WTC11 (cell line): Measurements from ENCODE around the gene SMARCAD1. TPM values are rescaled to one million over a fixed set of nuclear protein-coding genes. Genes with fewer than 3 reads are reported as not detected.

ENCODE experiments used
- ATAC-seq: fragments of 200-7000 bp; cut with Tn5 transposase; 2 replicates; pipeline ENCODE4 v1.10.0; 2021; ENCODE audit warnings: mild to moderate bottlenecking, moderate library complexity
- CTCF ChIA-PET: fragments of 300-600 bp; sonication (Branson Sonifier 250); formaldehyde crosslinking; loops from one replicate; lab custom pipeline; 2021; ENCODE audit warnings: antibody characterized with exemption; lab: Charles Lee
- POLR2A ChIA-PET: fragments of 350-600 bp; sonication (Branson Sonifier 250); formaldehyde crosslinking; loops from one replicate; lab custom pipeline; 2021; ENCODE audit warnings: antibody characterized with exemption; lab: Charles Lee
- DNase-seq: peaks from one replicate; pipeline ENCODE4 v3.0.0; 2021; ENCODE audit warnings: low spot score
- H3K27ac Mint-ChIP-seq: 2 replicates; pipeline ENCODE4 v1.8.0; 2021; ENCODE audit warnings: mixed read lengths
- H3K27me3 Mint-ChIP-seq: 2 replicates; pipeline ENCODE4 v1.8.0; 2021; ENCODE audit warnings: low read depth, mild to moderate bottlenecking, moderate library complexity, mixed read lengths
- H3K36me3 Mint-ChIP-seq: 2 replicates; pipeline ENCODE4 v1.8.0; 2021; ENCODE audit warnings: mixed read lengths
- H3K4me1 Mint-ChIP-seq: 2 replicates; pipeline ENCODE4 v1.8.0; 2022; ENCODE audit warnings: mixed read lengths
- H3K4me3 Mint-ChIP-seq: 2 replicates; pipeline ENCODE4 v1.8.0; 2021; ENCODE audit warnings: mild to moderate bottlenecking, moderate library complexity, mixed read lengths
- H3K9me3 Mint-ChIP-seq: 2 replicates; pipeline ENCODE4 v1.8.0; 2021; ENCODE audit warnings: mixed read lengths
- ARID4B ChIP-seq: sonication (generic); formaldehyde crosslinking; IDR thresholded peaks from 2 replicates; pipeline ENCODE4 v1.8.0; 2023; ENCODE audit warnings: missing genetic modification reagents, mild to moderate bottlenecking, borderline replicate concordance
- ATF2 ChIP-seq: sonication (generic); formaldehyde crosslinking; IDR thresholded peaks from 2 replicates; pipeline ENCODE4 v1.8.1; 2022; ENCODE audit warnings: low read depth, missing genetic modification reagents, borderline replicate concordance
- ATF6 ChIP-seq: sonication (generic); formaldehyde crosslinking; IDR thresholded peaks from 2 replicates; pipeline ENCODE4 v1.8.1; 2023; ENCODE audit warnings: mild to moderate bottlenecking, missing genetic modification reagents
- E2F5 ChIP-seq: sonication (generic); formaldehyde crosslinking; IDR thresholded peaks from 2 replicates; pipeline ENCODE4 v1.8.1; 2022; ENCODE audit warnings: mild to moderate bottlenecking, moderate library complexity, missing genetic modification reagents
- GABPB1 ChIP-seq: sonication (generic); formaldehyde crosslinking; IDR thresholded peaks from 2 replicates; pipeline ENCODE4 v1.8.1; 2023; ENCODE audit warnings: mild to moderate bottlenecking, missing genetic modification reagents
- JAZF1 ChIP-seq: fragments of 250-450 bp; sonication (Bioruptor Pico); IDR thresholded peaks from 2 replicates; pipeline ENCODE4 v1.9.0; 2021; ENCODE audit warnings: moderate library complexity, mild to moderate bottlenecking, inconsistent platforms
- JUN ChIP-seq: sonication (generic); formaldehyde crosslinking; IDR thresholded peaks from 2 replicates; pipeline ENCODE4 v1.8.0; 2023; ENCODE audit warnings: mild to moderate bottlenecking, missing genetic modification reagents
- MYBL2 ChIP-seq: sonication (generic); formaldehyde crosslinking; IDR thresholded peaks from 2 replicates; pipeline ENCODE4 v1.8.1; 2023; ENCODE audit warnings: mild to moderate bottlenecking, moderate library complexity, missing genetic modification reagents
- OVOL2 ChIP-seq: fragments of 250-450 bp; sonication (Bioruptor Pico); IDR thresholded peaks from 2 replicates; pipeline ENCODE4 v1.9.0; 2021; ENCODE audit warnings: mild to moderate bottlenecking, borderline replicate concordance
- SMAD4 ChIP-seq: sonication (generic); formaldehyde crosslinking; IDR thresholded peaks from 2 replicates; pipeline ENCODE4 v1.8.0; 2022; ENCODE audit warnings: mild to moderate bottlenecking, missing genetic modification reagents
- SP1 ChIP-seq: sonication (generic); formaldehyde crosslinking; conservative IDR thresholded peaks from 2 replicates; pipeline ENCODE4 v1.8.1; 2022; ENCODE audit warnings: missing genetic modification reagents
- STAT6 ChIP-seq: sonication (generic); formaldehyde crosslinking; conservative IDR thresholded peaks from 2 replicates; pipeline ENCODE4 v1.8.1; 2023; ENCODE audit warnings: mild to moderate bottlenecking, low read depth, missing genetic modification reagents, moderate library complexity
- TEAD4 ChIP-seq: sonication (generic); formaldehyde crosslinking; IDR thresholded peaks from 2 replicates; pipeline ENCODE4 v1.8.0; 2022; ENCODE audit warnings: mild to moderate bottlenecking, missing genetic modification reagents
- USF1 ChIP-seq: sonication (generic); formaldehyde crosslinking; IDR thresholded peaks from 2 replicates; pipeline ENCODE4 v1.8.0; 2022; ENCODE audit warnings: mild to moderate bottlenecking, missing genetic modification reagents
- ZNF219 ChIP-seq: sonication (generic); formaldehyde crosslinking; IDR thresholded peaks from 2 replicates; pipeline ENCODE4 v1.8.0; 2023; ENCODE audit warnings: missing genetic modification reagents, mild to moderate bottlenecking, borderline replicate concordance
- ZNF263 ChIP-seq: sonication (generic); formaldehyde crosslinking; IDR thresholded peaks from 2 replicates; pipeline ENCODE4 v1.8.1; 2022; ENCODE audit warnings: low read depth, mild to moderate bottlenecking, moderate library complexity, missing genetic modification reagents
- ZNF281 ChIP-seq: sonication (generic); formaldehyde crosslinking; IDR thresholded peaks from 2 replicates; pipeline ENCODE4 v1.8.0; 2023; ENCODE audit warnings: mild to moderate bottlenecking, missing genetic modification reagents
- ZNF512 ChIP-seq: sonication (generic); formaldehyde crosslinking; IDR thresholded peaks from 2 replicates; pipeline ENCODE4 v1.8.1; 2022; ENCODE audit warnings: missing genetic modification reagents, borderline replicate concordance
- total RNA-seq: library from RNA; stranded (reverse); gene quantifications from 3 replicates; pipeline ENCODE4 v1.2.3, GENCODE V29; 2021

Gene SMARCAD1
- total RNA-seq, 1 experiment from 2014 or later: 48.9 TPM

- TF ChIP-seq ZNF281 (CRISPR knock-in tag) (no peak), TEAD4 (no peak), USF1 (CRISPR knock-in tag) (no peak), ZNF263 (CRISPR knock-in tag) (no peak), ATF2 (CRISPR knock-in tag) (no peak), GABPB1 (CRISPR knock-in tag) (no peak), E2F5 (CRISPR knock-in tag) (no peak), ARID4B (no peak)
Measured at GRCh38 chr4:94302191-94302590, 94.5 kb downstream of the SMARCAD1 start (continued).

- Mint-ChIP-seq H3K4me1 (peaks cover 7% of the 10 kb centered on the region), H3K27ac (no peak overlapping the region), H3K9me3 (no peaks in the 10 kb centered on the region), H3K36me3 (no peaks in the 10 kb centered on the region), H3K4me3 (no peak overlapping the region), H3K27me3 (no peaks in the 10 kb centered on the region)
- ATAC-seq (peak; percentile 63; the same call in 1 of the 2 replicates), DNase-seq (no peak)
- CTCF ChIA-PET: no interaction called here
- POLR2A ChIA-PET: no interaction called here
- TF ChIP-seq STAT6 (CRISPR knock-in tag) (no peak), ATF6 (no peak), OVOL2 (no peak), ZNF219 (CRISPR knock-in tag) (no peak), ZNF263 (CRISPR knock-in tag) (no peak), MYBL2 (CRISPR knock-in tag) (no peak), SP1 (no peak), SMAD4 (CRISPR knock-in tag) (no peak), ZNF512 (CRISPR knock-in tag) (no peak), JUN (CRISPR knock-in tag) (no peak), JAZF1 (no peak)
Measured at GRCh38 chr4:94304365-94304971, 96.8 kb downstream of the SMARCAD1 start.
